GM08714 (cell line): Measurements from ENCODE around the gene TRIM32.
"Not testable (repeated sequence)": the region's sequence is repeated elsewhere in the genome, so short reads cannot be mapped to it uniquely, and the experiment has no call there.

Experiments used
- H3K4me3 ChIP-seq: fragments of 200-500 bp; sonication (Bioruptor generic); 2 replicates; pipeline ENCODE4 v1.5.1; 2014; ENCODE audit warnings: mild to moderate bottlenecking, low read length, inconsistent platforms
- ZNF274 ChIP-seq: IDR thresholded peaks from 2 replicates; pipeline ENCODE4 v1.6.1; 2012; ENCODE audit warnings: mild to moderate bottlenecking, low read depth, low read length

The TRIM32 gene

GRCh38 chr9:116689486-116690032 is 2.5 kb downstream of the TRIM32 start:
- TF ChIP-seq ZNF274 = no peak
- H3K4me3 ChIP-seq = no peak overlapping the region

DNA sequence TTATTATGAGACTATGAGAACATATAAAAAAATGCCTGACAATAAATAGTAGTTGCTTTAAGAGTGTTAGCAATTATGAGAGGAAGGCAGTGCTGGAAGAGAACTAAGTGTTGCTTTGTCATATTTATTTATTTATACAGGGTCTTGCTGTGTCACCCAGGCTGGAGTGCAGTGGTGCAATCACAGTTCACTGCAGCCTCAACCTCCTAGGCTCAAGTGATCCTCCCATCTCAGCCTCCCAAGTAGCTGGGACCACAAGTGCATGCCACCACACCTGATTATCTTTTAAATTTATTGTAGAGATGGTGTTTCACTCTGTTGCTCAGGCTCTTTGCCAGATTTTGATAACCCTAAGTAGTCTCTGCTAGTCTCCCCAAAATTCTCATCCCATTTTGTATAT is 3.7 kb downstream of the TRIM32 start:
- not testable (repeated sequence) for H3K4me3 ChIP-seq

DNA sequence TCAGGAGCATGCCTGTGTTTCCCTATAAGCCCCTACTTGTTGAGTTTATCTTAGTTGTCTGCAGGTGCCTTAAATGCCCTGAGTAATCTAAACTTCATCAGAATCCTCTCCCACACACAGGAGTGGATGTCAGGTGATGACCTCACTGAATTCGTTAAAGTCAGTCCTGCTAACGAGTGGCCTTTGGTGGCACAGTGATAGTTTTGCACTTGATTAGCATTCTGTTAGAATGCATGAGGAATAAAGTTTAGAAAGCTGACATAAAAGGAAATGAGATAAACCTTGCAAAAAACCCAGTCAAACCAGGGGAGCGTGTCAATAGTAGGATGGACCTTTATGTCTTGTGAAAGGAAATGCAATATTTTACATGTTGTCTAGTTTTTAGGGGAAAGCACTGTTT is 4.5 kb downstream of the TRIM32 start:
- H3K4me3 ChIP-seq = no peak overlapping the region
- TF ChIP-seq ZNF274 = no peak

- TF ChIP-seq ZNF274 = no peak
- H3K4me3 ChIP-seq = no peak overlapping the region
These were observed 5.5 kb downstream of the TRIM32 start for GRCh38 chr9:116692616-116693015.

- no peak overlapping the region for H3K4me3 ChIP-seq
- no peak for TF ChIP-seq ZNF274
These were observed 6.2 kb downstream of the TRIM32 start for GRCh38 chr9:116693233-116693731.

- no peak overlapping the region for H3K4me3 ChIP-seq
- no peak for TF ChIP-seq ZNF274
These were observed 7.7 kb downstream of the TRIM32 start for GRCh38 chr9:116694785-116695291.

- TF ChIP-seq ZNF274 = no peak
- no peak overlapping the region for H3K4me3 ChIP-seq
These were observed 8.3 kb downstream of the TRIM32 start for GRCh38 chr9:116695438-116695837.

DNA sequence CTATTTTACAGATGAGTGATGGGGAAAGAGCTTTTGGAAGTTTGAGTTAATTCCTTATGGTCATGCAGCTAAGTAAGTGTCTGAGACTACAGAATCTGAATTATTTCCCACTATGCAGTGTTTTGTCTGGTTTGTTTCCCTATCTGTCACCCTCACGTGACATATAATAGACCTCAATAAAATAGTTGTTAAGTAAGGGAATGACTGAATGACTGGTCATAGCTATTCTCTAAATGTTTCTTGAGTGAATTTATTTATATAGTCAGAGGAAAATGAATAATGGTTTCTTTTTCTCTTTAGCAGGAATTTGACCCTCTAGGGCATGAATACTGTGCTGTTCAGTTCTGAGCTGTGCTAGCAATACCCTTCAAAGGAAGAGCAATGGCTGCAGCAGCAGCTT is 10.3 kb downstream of the TRIM32 start:
- no peak for TF ChIP-seq ZNF274
- no peak overlapping the region for H3K4me3 ChIP-seq

DNA sequence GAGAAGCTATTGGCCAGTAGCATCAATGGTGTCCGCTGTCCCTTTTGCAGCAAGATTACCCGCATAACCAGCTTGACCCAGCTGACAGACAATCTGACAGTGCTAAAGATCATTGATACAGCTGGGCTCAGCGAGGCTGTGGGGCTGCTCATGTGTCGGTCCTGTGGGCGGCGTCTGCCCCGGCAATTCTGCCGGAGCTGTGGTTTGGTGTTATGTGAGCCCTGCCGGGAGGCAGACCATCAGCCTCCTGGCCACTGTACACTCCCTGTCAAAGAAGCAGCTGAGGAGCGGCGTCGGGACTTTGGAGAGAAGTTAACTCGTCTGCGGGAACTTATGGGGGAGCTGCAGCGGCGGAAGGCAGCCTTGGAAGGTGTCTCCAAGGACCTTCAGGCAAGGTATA is 10.8 kb downstream of the TRIM32 start:
- no peak for TF ChIP-seq ZNF274
- H3K4me3 ChIP-seq = no peak overlapping the region

- TF ChIP-seq ZNF274 = no peak
These were observed 13.2 kb downstream of the TRIM32 start for GRCh38 chr9:116700279-116700678.

GRCh38 chr9:116700882-116701865 is 14.1 kb downstream of the TRIM32 start:
- H3K4me3 ChIP-seq = no peak overlapping the region
- TF ChIP-seq ZNF274 = no peak

More at GRCh38 chr9:116700279-116700678, 13.2 kb downstream of the TRIM32 start:
- no peak overlapping the region for H3K4me3 ChIP-seq

DNA sequence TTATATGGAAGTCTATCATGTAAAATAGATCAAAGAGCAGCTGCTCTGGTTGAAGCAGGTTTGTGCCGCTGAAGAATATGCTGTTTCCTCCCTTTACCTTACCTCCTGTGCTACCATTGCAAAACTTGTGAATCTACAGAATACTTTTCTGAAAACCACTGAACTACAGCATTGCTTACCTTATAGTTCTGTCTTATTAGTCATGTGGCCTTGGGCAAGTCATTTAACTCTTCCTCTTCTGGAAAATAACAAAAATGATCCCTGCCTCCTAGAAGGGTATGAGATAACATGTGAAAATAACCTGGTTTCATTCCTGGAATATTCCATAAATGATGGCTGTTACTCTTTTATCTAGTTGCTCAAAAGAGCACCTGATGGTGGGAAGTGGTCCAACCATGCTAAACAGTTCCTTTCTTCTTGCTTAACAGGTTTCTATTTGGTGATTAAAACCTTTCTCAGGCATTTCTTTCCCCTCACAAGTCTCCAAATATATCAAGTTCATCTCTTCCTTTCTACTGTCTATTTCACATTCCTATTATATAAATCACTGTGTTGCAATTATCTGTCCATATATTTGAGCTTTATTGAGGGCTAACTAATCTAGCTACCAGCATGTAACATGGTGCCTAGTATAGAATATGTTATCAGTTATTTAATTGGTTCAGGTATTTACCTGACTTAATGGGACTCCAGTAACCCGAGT is 15.0 kb downstream of the TRIM32 start:
- TF ChIP-seq ZNF274 = no peak
- no peak overlapping the region for H3K4me3 ChIP-seq

DNA sequence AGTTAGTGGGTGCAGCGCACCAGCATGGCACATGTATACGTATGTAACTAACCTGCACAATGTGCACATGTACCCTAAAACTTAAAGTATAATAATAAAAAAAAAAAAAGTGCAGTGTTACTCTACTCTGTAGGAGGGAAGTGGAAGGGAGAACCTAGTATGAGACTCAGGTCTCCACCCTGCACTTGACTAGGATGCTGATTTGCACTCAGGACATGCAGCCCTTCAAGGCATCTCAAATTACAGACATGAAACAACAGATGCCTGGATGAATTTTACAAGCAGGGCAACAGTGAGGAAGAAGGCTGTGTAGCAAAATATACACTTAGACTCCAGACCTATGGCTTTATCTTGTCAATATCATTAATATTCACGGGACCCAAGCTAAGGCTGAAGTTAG is 16.5 kb downstream of the TRIM32 start:
- H3K4me3 ChIP-seq = no peak overlapping the region
- TF ChIP-seq ZNF274 = no peak

DNA sequence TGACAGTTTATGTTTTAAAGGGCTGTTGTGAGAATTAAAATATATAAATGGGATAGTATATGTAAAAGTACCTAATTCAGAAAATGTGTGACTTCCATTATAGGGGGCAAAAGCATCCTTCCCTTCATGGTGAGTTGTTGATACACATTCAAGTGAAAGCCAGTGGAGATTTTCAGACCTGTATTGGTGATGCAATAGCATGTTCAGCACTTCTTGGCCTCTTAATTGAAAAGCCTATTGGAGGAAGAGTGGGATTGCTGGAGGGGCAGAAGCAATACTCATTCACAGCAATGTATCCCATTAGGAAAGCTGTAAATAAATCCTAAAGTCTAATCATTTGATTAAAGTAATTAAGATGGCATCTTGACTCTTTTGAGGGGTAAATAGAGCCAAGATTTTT is 17.4 kb downstream of the TRIM32 start:
- TF ChIP-seq ZNF274 = no peak
- no peak overlapping the region for H3K4me3 ChIP-seq
